Esophagus (tissue), 2 donors: ENCODE results near the gene EXT2. TPM values are rescaled to one million over a fixed set of nuclear protein-coding genes. Genes with fewer than 3 reads are reported as not detected.

Experiments
- H3K27ac ChIP-seq, 2 donors: one replicate each; pipeline ENCODE4 v1.5.1; 2013; ENCODE audit warnings: low read depth in 2 of 2, mild to moderate bottlenecking in 2 of 2, inconsistent platforms in 1 of 2, low read length in 1 of 2, moderate library complexity in 1 of 2
- H3K27me3 ChIP-seq, 2 donors: one replicate each; pipeline ENCODE4 v1.6.1; 2013; ENCODE audit warnings: low read length in 2 of 2, control low read depth in 1 of 2, mild to moderate bottlenecking in 1 of 2; ENCODE audit not compliant: insufficient read depth in 2 of 2, control insufficient read depth in 1 of 2
- H3K36me3 ChIP-seq, 2 donors: one replicate each; pipeline ENCODE4 v1.6.1; 2013; ENCODE audit warnings: low read length in 1 of 2; ENCODE audit not compliant: control insufficient read depth in 2 of 2, insufficient read depth in 2 of 2
- H3K4me1 ChIP-seq, 2 donors: one replicate each; pipeline ENCODE4 v1.6.1; 2013; ENCODE audit warnings: low read length in 1 of 2; ENCODE audit not compliant: control insufficient read depth in 2 of 2, insufficient read depth in 2 of 2
- H3K4me3 ChIP-seq, 2 donors: one replicate each; pipeline ENCODE4 v1.5.1; 2013; ENCODE audit warnings: low read length in 2 of 2, mild to moderate bottlenecking in 2 of 2, low read depth in 1 of 2, moderate library complexity in 1 of 2
- H3K9me3 ChIP-seq, 2 donors: one replicate each; pipeline ENCODE4 v1.6.1; 2013; ENCODE audit warnings: mild to moderate bottlenecking in 2 of 2, low read depth in 1 of 2, low read length in 1 of 2, moderate library complexity in 1 of 2; ENCODE audit not compliant: control insufficient read depth in 2 of 2, insufficient read depth in 1 of 2
- WGBS, 2 donors: extraction: QIAGEN DNeasy Blood & Tissue Kit; methylation state at CpG; one replicate each; pipeline ENCODE4 v1.1.7; 2013; 5-methylcytosine and 5-hydroxymethylcytosine counted together
- polyA plus RNA-seq, 2 donors: library from polyadenylated mRNA; stranded (reverse); fragments of 200-250 nt; gene quantifications; one replicate each; pipeline ENCODE4 v1.2.3, GENCODE V29; 2013
- donor health status: healthy with polysubstance abuse.
- donor health status: Bipolar disorder and iron deficiency.

The EXT2 gene
- 10 to 100 TPM; 13.5 to 16.4 TPM for polyA plus RNA-seq

GRCh38 chr11:44095506-44096359, at the start of gene EXT2:
Gene EXT2, plus strand, starts transcription at chr11:44095678. Its CDS starts 12,035 bp downstream, at chr11:44107713.
- Histone ChIP-seq H3K4me1 (peaks cover 0 to 6% of the 10 kb centered on the region in 2 donors), H3K27ac (peak within 1 kb of the TSS in 1 of 2 donors; percentile 83), H3K4me3 (peak within 1 kb of the TSS; percentile 90 to 92), H3K27me3 (no peaks in the 10 kb centered on the region), H3K9me3 (no peaks in the 10 kb centered on the region), H3K36me3 (no peaks in the 10 kb centered on the region)
- 0 to 1% methylated on average over 48 to 83 of the region's 83 CpGs for WGBS, 2 donors

GRCh38 chr11:44046182-44046581, 49.3 kb upstream of the EXT2 start:
- no peaks in the 10 kb centered on the region for H3K4me1 ChIP-seq
- no peak overlapping the region for H3K4me3 ChIP-seq
- WGBS, 2 donors: 69 to 85% methylated on average over 2 of the region's 2 CpGs
- no peaks in the 10 kb centered on the region for H3K27me3 ChIP-seq
- peaks cover 0 to 1% of the 10 kb centered on the region in 2 donors for H3K9me3 ChIP-seq
- no peaks in the 10 kb centered on the region for H3K36me3 ChIP-seq
- H3K27ac ChIP-seq: no peak overlapping the region

- H3K27me3 ChIP-seq: no peaks in the 10 kb centered on the region
Observed at GRCh38 chr11:44047298-44047697, 48.2 kb upstream of the EXT2 start.

GRCh38 chr11:44047931-44048431, 47.5 kb upstream of the EXT2 start, which contains the start of gene ACCSL:
Gene ACCSL, plus strand, starts transcription at chr11:44047981. Its CDS starts 56 bp downstream, at chr11:44048037.
- H3K27ac ChIP-seq: no peak within 1 kb of the TSS
- no peak within 1 kb of the TSS for H3K4me3 ChIP-seq
- H3K27me3 ChIP-seq: no peaks in the 10 kb centered on the region
- peaks cover 0 to 1% of the 10 kb centered on the region in 2 donors for H3K9me3 ChIP-seq
- WGBS, 2 donors: 84 to 90% methylated on average over 12 of the region's 12 CpGs
- no peaks in the 10 kb centered on the region for H3K36me3 ChIP-seq
- H3K4me1 ChIP-seq: no peaks in the 10 kb centered on the region

More at GRCh38 chr11:44047298-44047697, 48.2 kb upstream of the EXT2 start:
- no peak overlapping the region for H3K27ac ChIP-seq
- H3K36me3 ChIP-seq: no peaks in the 10 kb centered on the region
- 67 to 68% methylated on average over 2 of the region's 2 CpGs for WGBS, 2 donors
- H3K9me3 ChIP-seq: peaks cover 0 to 1% of the 10 kb centered on the region in 2 donors
- no peaks in the 10 kb centered on the region for H3K4me1 ChIP-seq
- no peak overlapping the region for H3K4me3 ChIP-seq

- Histone ChIP-seq H3K4me1 (no peaks in the 10 kb centered on the region), H3K36me3 (no peaks in the 10 kb centered on the region), H3K4me3 (no peak overlapping the region), H3K9me3 (peaks cover 0 to 1% of the 10 kb centered on the region in 2 donors), H3K27ac (no peak overlapping the region), H3K27me3 (no peaks in the 10 kb centered on the region)
- 70 to 83% methylated on average over 3 of the region's 3 CpGs for WGBS, 2 donors
Observed at GRCh38 chr11:44049832-44050231, 45.6 kb upstream of the EXT2 start.

GRCh38 chr11:44051171-44051570, 44.3 kb upstream of the EXT2 start:
- H3K36me3 ChIP-seq: no peaks in the 10 kb centered on the region
- no peaks in the 10 kb centered on the region for H3K27me3 ChIP-seq
- H3K9me3 ChIP-seq: peaks cover 0 to 1% of the 10 kb centered on the region in 2 donors
- no peak overlapping the region for H3K27ac ChIP-seq
- 91% methylated on average over 4 of the region's 4 CpGs for WGBS, 2 donors
- no peaks in the 10 kb centered on the region for H3K4me1 ChIP-seq
- H3K4me3 ChIP-seq: no peak overlapping the region

GRCh38 chr11:44057340-44057739, 38.1 kb upstream of the EXT2 start:
- no peak overlapping the region for H3K27ac ChIP-seq
- 78 to 86% methylated on average over 6 of the region's 6 CpGs for WGBS, 2 donors
- H3K36me3 ChIP-seq: no peaks in the 10 kb centered on the region
- no peak overlapping the region for H3K4me3 ChIP-seq
- H3K4me1 ChIP-seq: no peaks in the 10 kb centered on the region
- H3K27me3 ChIP-seq: no peaks in the 10 kb centered on the region
- H3K9me3 ChIP-seq: no peaks in the 10 kb centered on the region

GRCh38 chr11:44058275-44058674, 37.2 kb upstream of the EXT2 start:
- Histone ChIP-seq H3K9me3 (no peaks in the 10 kb centered on the region), H3K36me3 (no peaks in the 10 kb centered on the region), H3K4me3 (no peak overlapping the region), H3K4me1 (no peaks in the 10 kb centered on the region), H3K27ac (no peak overlapping the region), H3K27me3 (no peaks in the 10 kb centered on the region)
- 76 to 90% methylated on average over 6 of the region's 6 CpGs for whole genome bisulfite sequencing, 2 donors

- peaks cover 0 to 2% of the 10 kb centered on the region in 2 donors for H3K36me3 ChIP-seq
- no peak overlapping the region for H3K4me3 ChIP-seq
- WGBS, 2 donors: 50 to 53% methylated on average over 4 of the region's 4 CpGs
- peak overlapping the region in 1 of 2 donors; percentile 99 for H3K27ac ChIP-seq
- H3K27me3 ChIP-seq: no peaks in the 10 kb centered on the region
- no peaks in the 10 kb centered on the region for H3K9me3 ChIP-seq
- H3K4me1 ChIP-seq: peaks cover 0 to 2% of the 10 kb centered on the region in 2 donors
Observed at GRCh38 chr11:44065161-44065661, 30.3 kb upstream of the EXT2 start.
